ENCODE measurements around the gene MKX.

DNA sequence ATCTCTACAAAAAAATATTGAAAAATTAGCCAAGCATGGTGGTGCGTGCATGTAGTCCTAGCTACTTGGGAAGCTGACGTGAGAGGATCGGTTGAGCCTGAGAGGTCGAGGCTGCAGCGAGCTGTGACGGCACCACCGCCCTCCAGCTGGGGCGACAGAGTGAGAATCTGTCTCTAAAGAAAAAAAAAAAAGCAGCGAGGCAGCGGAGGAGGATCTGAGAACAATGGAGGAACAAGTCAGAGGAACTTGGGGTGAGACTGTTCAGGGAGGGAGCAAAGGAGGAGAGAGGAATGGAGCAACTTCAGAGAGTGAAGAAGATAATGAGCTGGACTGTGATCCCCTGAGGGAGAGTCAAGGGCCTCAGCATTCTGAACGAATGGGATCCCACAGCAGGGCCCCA lies 85.4 kb downstream of the MKX start:
- TF ChIP-seq TAF1 (conservative IDR thresholded peaks at IDR 0.05) (no peak), GABPA (IDR thresholded peaks at IDR 0.05 in 1 of 2, conservative IDR thresholded peaks at IDR 0.05 in 1 of 2) (no peak), EGR1 (IDR thresholded peaks at IDR 0.05; ENCODE audit: low read depth in 2 of 2) (no peak), RAD21 (IDR thresholded peaks at IDR 0.05) (no peak), SP1 (IDR thresholded peaks at IDR 0.05) (no peak), HNF4G (IDR thresholded peaks at IDR 0.05) (no peak), YY1 (IDR thresholded peaks at IDR 0.05) (no peak), JUND (IDR thresholded peaks at IDR 0.05) (no peak), HNF4A (conservative IDR thresholded peaks at IDR 0.05) (no peak)
- TF ChIP-seq, protein P1, sequence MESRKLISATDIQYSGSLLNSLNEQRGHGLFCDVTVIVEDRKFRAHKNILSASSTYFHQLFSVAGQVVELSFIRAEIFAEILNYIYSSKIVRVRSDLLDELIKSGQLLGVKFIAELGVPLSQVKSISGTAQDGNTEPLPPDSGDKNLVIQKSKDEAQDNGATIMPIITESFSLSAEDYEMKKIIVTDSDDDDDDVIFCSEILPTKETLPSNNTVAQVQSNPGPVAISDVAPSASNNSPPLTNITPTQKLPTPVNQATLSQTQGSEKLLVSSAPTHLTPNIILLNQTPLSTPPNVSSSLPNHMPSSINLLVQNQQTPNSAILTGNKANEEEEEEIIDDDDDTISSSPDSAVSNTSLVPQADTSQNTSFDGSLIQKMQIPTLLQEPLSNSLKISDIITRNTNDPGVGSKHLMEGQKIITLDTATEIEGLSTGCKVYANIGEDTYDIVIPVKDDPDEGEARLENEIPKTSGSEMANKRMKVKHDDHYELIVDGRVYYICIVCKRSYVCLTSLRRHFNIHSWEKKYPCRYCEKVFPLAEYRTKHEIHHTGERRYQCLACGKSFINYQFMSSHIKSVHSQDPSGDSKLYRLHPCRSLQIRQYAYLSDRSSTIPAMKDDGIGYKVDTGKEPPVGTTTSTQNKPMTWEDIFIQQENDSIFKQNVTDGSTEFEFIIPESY (IDR thresholded peaks at IDR 0.05): no peak
- TF ChIP-seq, protein P2, sequence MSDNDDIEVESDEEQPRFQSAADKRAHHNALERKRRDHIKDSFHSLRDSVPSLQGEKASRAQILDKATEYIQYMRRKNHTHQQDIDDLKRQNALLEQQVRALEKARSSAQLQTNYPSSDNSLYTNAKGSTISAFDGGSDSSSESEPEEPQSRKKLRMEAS (IDR thresholded peaks at IDR 0.05): no peak
- TF ChIP-seq, protein P3, sequence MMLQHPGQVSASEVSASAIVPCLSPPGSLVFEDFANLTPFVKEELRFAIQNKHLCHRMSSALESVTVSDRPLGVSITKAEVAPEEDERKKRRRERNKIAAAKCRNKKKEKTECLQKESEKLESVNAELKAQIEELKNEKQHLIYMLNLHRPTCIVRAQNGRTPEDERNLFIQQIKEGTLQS (IDR thresholded peaks at IDR 0.05): no peak
- TF ChIP-seq, protein P4, sequence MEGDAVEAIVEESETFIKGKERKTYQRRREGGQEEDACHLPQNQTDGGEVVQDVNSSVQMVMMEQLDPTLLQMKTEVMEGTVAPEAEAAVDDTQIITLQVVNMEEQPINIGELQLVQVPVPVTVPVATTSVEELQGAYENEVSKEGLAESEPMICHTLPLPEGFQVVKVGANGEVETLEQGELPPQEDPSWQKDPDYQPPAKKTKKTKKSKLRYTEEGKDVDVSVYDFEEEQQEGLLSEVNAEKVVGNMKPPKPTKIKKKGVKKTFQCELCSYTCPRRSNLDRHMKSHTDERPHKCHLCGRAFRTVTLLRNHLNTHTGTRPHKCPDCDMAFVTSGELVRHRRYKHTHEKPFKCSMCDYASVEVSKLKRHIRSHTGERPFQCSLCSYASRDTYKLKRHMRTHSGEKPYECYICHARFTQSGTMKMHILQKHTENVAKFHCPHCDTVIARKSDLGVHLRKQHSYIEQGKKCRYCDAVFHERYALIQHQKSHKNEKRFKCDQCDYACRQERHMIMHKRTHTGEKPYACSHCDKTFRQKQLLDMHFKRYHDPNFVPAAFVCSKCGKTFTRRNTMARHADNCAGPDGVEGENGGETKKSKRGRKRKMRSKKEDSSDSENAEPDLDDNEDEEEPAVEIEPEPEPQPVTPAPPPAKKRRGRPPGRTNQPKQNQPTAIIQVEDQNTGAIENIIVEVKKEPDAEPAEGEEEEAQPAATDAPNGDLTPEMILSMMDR (IDR thresholded peaks at IDR 0.05; ENCODE audit: low read depth, low read length, missing input control): no peak

Measured in liver (tissue), 3 donors.